Measurements from ENCODE around the gene POM121. TPM values are rescaled to one million over a fixed set of nuclear protein-coding genes. Genes with fewer than 3 reads are reported as not detected.
A peak's percentile ranks its signal among the peaks of the same experiment; 100 is the strongest.
"Not testable (repeated sequence)": the region's sequence is repeated elsewhere in the genome, so short reads cannot be mapped to it uniquely, and the experiment has no call there.

The POM121 gene
- polyA plus RNA-seq, 1 of the 3 experiments (the other 2 are of a cell fraction) = 14.0 TPM

DNA sequence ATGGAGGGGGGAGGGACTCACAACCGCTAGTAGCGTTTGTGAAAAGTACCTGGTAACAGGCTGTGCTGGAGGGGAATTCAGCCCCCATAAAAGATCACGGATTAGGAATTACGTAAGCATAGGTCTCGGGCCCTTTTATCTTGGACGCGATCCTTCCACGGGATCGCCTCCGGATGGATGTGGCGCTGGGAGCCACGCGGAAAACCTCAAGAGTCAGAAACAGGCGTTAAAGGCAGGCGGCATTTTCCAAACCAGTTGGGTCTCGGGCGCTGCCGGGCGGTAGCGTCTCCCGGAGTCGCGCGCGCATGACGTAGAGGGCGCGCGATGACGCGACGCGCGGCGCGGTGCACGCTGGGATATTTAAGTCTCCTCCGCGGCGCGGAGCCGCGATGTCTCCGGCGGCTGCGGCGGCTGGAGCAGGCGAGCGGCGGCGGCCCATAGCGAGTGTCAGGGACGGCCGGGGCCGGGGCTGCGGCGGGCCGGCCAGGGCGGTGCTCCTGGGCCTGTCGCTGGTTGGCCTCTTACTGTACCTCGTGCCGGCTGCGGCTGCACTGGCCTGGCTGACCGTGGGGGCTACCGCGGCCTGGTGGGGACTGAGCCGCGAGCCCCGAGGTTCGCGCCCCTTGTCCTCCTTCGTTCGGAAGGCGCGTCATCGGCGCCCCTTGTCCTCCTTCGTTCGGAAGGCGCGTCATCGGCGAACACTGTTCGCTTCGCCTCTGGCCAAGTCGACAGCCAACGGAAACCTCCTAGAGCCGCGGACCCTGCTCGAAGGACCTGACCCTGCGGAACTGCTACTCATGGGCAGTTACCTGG, at the start of gene POM121 (continued):
- TF ChIP-seq TAF1 (IDR thresholded peaks at IDR 0.05; ENCODE audit: borderline replicate concordance, low read depth, low read length) (peak; percentile 83; the same call in 1 of the 2 replicates), RXRA (IDR thresholded peaks at IDR 0.05; ENCODE audit: borderline replicate concordance, low read depth) (no peak), EP300 (IDR thresholded peaks at IDR 0.05; ENCODE audit: borderline replicate concordance in 1 of 2, low read depth in 1 of 2, low read length in 1 of 2) (no peak)
- TF ChIP-seq, protein P1, sequence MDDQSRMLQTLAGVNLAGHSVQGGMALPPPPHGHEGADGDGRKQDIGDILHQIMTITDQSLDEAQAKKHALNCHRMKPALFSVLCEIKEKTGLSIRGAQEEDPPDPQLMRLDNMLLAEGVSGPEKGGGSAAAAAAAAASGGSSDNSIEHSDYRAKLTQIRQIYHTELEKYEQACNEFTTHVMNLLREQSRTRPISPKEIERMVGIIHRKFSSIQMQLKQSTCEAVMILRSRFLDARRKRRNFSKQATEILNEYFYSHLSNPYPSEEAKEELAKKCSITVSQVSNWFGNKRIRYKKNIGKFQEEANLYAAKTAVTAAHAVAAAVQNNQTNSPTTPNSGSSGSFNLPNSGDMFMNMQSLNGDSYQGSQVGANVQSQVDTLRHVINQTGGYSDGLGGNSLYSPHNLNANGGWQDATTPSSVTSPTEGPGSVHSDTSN (IDR thresholded peaks at IDR 0.05) = no peak
- TF ChIP-seq, protein P2, sequence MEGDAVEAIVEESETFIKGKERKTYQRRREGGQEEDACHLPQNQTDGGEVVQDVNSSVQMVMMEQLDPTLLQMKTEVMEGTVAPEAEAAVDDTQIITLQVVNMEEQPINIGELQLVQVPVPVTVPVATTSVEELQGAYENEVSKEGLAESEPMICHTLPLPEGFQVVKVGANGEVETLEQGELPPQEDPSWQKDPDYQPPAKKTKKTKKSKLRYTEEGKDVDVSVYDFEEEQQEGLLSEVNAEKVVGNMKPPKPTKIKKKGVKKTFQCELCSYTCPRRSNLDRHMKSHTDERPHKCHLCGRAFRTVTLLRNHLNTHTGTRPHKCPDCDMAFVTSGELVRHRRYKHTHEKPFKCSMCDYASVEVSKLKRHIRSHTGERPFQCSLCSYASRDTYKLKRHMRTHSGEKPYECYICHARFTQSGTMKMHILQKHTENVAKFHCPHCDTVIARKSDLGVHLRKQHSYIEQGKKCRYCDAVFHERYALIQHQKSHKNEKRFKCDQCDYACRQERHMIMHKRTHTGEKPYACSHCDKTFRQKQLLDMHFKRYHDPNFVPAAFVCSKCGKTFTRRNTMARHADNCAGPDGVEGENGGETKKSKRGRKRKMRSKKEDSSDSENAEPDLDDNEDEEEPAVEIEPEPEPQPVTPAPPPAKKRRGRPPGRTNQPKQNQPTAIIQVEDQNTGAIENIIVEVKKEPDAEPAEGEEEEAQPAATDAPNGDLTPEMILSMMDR (IDR thresholded peaks at IDR 0.05) = 0 out of 2 replicates have a peak, but pooled peaks have one; percentile 4
- TF ChIP-seq, protein P3, sequence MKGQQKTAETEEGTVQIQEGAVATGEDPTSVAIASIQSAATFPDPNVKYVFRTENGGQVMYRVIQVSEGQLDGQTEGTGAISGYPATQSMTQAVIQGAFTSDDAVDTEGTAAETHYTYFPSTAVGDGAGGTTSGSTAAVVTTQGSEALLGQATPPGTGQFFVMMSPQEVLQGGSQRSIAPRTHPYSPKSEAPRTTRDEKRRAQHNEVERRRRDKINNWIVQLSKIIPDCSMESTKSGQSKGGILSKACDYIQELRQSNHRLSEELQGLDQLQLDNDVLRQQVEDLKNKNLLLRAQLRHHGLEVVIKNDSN (IDR thresholded peaks at IDR 0.05; ENCODE audit: borderline replicate concordance, low read depth) = no peak

DNA sequence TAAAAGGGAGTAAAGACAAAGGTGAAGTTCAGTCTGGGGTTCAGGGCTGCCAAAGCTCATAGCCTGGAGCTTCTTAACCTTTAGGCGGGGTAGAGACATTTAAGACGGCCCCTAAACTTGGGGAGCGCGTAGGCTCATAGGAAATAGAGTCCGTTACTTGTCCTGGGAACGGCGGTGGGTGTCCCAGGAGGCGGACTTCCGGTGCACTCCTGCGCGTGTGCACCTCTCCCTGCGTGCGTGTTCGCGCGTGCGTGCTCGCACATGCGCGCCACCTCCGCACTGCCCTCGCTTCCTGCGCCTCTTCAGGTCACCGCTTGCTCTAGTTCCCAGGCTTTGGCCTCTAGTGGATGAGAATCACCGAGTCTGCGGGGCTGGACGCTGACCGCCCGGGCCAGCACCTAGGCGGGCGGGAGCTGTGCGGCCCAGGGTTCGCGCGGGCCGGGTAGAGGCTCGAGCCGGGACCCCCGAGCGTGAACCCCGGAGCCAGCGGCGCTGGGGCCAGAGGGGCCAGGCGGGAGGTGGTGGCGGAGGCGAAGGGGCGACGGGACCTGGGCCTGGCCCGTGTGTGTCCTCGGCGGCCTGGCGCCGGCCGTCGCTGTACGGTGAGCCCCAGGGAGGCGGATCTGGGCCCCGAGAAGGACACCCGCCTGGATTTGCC, 45.7 kb upstream of the POM121 start:
- H3K9me3 ChIP-seq; H3K27me3 ChIP-seq (ENCODE audit: insufficient read depth); H3K9me2 ChIP-seq; H3K4me1 ChIP-seq (ENCODE audit: control insufficient read depth in 1 of 2, insufficient read depth in 2 of 2, low read depth in 1 of 2, low read length in 1 of 2); H4K20me1 ChIP-seq (ENCODE audit: insufficient read depth); CTCF ChIA-PET; POLR2A ChIA-PET; H3F3A ChIP-seq (replicated peaks; ENCODE audit: insufficient read depth): not testable (repeated sequence)
- peak; percentile 71 for TF ChIP-seq MXI1 (IDR thresholded peaks at IDR 0.05; ENCODE audit: low read depth, low read length)
- peak; percentile 76 for TF ChIP-seq TAF1 (IDR thresholded peaks at IDR 0.05; ENCODE audit: borderline replicate concordance, low read depth, low read length)
- TF ChIP-seq ELF1 (IDR thresholded peaks at IDR 0.05) = peak; percentile 73
- peak; percentile 74 for TF ChIP-seq GABPA (IDR thresholded peaks at IDR 0.05; ENCODE audit: low read depth)
- peak; percentile 84 for TF ChIP-seq POLR2AphosphoS5 (IDR thresholded peaks at IDR 0.05; ENCODE audit: low read depth, low read length)
- TF ChIP-seq, protein P4, sequence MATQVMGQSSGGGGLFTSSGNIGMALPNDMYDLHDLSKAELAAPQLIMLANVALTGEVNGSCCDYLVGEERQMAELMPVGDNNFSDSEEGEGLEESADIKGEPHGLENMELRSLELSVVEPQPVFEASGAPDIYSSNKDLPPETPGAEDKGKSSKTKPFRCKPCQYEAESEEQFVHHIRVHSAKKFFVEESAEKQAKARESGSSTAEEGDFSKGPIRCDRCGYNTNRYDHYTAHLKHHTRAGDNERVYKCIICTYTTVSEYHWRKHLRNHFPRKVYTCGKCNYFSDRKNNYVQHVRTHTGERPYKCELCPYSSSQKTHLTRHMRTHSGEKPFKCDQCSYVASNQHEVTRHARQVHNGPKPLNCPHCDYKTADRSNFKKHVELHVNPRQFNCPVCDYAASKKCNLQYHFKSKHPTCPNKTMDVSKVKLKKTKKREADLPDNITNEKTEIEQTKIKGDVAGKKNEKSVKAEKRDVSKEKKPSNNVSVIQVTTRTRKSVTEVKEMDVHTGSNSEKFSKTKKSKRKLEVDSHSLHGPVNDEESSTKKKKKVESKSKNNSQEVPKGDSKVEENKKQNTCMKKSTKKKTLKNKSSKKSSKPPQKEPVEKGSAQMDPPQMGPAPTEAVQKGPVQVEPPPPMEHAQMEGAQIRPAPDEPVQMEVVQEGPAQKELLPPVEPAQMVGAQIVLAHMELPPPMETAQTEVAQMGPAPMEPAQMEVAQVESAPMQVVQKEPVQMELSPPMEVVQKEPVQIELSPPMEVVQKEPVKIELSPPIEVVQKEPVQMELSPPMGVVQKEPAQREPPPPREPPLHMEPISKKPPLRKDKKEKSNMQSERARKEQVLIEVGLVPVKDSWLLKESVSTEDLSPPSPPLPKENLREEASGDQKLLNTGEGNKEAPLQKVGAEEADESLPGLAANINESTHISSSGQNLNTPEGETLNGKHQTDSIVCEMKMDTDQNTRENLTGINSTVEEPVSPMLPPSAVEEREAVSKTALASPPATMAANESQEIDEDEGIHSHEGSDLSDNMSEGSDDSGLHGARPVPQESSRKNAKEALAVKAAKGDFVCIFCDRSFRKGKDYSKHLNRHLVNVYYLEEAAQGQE (IDR thresholded peaks at IDR 0.05; ENCODE audit: low read depth, low read length) = 0 out of 2 replicates have a peak, but pooled peaks have one; percentile 6
- TF ChIP-seq, protein P2 (IDR thresholded peaks at IDR 0.05) = peak; percentile 8; the same call in 1 of the 2 replicates
- TF ChIP-seq, protein P5, sequence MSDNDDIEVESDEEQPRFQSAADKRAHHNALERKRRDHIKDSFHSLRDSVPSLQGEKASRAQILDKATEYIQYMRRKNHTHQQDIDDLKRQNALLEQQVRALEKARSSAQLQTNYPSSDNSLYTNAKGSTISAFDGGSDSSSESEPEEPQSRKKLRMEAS (IDR thresholded peaks at IDR 0.05; ENCODE audit: low read depth) = peak; percentile 72
- peak; percentile 91 for TF ChIP-seq NRF1 (IDR thresholded peaks at IDR 0.05; ENCODE audit: low read depth, low read length)
- H3K9ac ChIP-seq = peak overlapping the region; percentile 91
- under 1% methylated on average over 17 of the region's 59 CpGs for WGBS (ENCODE audit: low lambda C conversion rate)
- H3K4me2 ChIP-seq = peak overlapping the region; percentile 98
- H3K4me3 ChIP-seq (ENCODE audit: low read depth in 2 of 2, low read length in 1 of 2) = peak overlapping the region; percentile 87
- peak overlapping the region; percentile 73 to 91 for H3K27ac ChIP-seq (ENCODE audit: low read depth in 2 of 2, low read length in 1 of 2)
- H2AFZ ChIP-seq (ENCODE audit: low read depth) = peak overlapping the region; percentile 100
- H3K79me2 ChIP-seq (ENCODE audit: insufficient read depth) = peaks cover 37% of the 10 kb centered on the region
- peak; percentile 83 for DNase-seq
- peaks cover 2 to 16% of the 10 kb centered on the region in 2 experiments for H3K36me3 ChIP-seq (replicated peaks in 1 of 2; ENCODE audit: control insufficient read depth in 1 of 2, insufficient read depth in 2 of 2, low read length in 1 of 2)
